HG03280 (cell line): ENCODE data around the gene TCHP.
A peak's percentile ranks its signal among the peaks of the same experiment; 100 is the strongest.
"Not testable (repeated sequence)": the region's sequence is repeated elsewhere in the genome, so short reads cannot be mapped to it uniquely, and the experiment has no call there.

Experiments
- ATAC-seq: cut with Tn5 transposase; IDR thresholded peaks from one replicate; pipeline ENCODE4 v1.9.1; 2021; ENCODE audit warnings: mild to moderate bottlenecking, moderate library complexity; ENCODE audit not compliant: unreplicated experiment

TCHP gene, protein sequence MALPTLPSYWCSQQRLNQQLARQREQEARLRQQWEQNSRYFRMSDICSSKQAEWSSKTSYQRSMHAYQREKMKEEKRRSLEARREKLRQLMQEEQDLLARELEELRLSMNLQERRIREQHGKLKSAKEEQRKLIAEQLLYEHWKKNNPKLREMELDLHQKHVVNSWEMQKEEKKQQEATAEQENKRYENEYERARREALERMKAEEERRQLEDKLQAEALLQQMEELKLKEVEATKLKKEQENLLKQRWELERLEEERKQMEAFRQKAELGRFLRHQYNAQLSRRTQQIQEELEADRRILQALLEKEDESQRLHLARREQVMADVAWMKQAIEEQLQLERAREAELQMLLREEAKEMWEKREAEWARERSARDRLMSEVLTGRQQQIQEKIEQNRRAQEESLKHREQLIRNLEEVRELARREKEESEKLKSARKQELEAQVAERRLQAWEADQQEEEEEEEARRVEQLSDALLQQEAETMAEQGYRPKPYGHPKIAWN

DNA sequence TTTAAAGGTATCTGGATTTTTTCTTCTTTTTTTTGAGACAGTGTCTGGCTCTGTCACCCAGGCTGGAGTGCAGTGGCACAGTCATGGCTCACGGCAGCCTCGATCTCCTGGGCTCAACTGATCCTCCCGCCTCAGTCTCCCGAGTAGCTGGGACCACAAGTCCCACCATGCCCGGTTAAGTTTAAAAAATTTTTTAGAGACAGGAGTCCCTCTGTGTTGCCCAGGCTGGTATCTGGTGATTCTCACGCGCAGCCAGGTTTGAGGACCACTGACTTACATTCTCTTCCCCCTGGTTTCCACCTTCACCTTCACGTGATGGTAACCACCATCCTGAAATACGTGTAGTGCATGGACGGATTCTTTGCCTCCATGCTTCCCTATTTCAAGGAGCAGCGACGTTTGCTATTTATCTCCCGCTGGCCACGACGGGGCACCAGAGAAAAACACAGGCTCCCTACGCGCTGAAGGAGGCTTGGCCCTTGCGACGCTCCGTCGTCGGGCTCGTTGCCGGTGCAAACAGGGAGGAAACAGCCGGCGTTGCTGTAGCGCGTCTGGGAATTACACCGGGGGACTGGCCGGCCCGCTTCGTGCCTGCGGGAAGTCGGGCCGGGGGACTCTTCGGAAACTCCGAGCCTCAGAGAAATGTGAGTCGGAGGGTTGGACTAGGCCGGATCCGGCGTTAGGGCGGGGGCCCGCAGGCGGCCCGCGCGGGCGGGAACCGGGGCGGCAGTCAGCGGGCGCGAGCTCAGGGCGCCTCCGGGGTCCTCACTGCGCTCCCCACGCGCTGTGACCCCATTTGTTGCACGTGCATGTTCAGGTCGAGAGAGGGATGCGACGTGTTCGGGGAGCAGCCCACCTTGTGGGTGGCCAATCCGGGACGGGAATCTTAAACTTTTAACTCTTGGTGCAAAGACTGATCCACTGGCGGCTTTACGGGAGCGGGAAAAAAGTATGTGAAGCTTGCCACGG lies at the start of gene TCHP:
TCHP (plus strand) TSS at position 492 of the 969 bp plus-strand sequence. CDS start 2,753 bp downstream, outside the sequence.
- peak; percentile 70 for ATAC-seq

GRCh38 chr12:109850518-109850917 lies 49.6 kb upstream of the TCHP start:
- ATAC-seq, result not testable (repeated sequence)

- ATAC-seq, result no peak
Measured at GRCh38 chr12:109855377-109855776, 44.7 kb upstream of the TCHP start.

GRCh38 chr12:109857715-109858114 lies 42.4 kb upstream of the TCHP start:
- ATAC-seq, result no peak

GRCh38 chr12:109858764-109859163 lies 41.3 kb upstream of the TCHP start:
- no peak for ATAC-seq

GRCh38 chr12:109860977-109861376 lies 39.1 kb upstream of the TCHP start:
- no peak for ATAC-seq

DNA sequence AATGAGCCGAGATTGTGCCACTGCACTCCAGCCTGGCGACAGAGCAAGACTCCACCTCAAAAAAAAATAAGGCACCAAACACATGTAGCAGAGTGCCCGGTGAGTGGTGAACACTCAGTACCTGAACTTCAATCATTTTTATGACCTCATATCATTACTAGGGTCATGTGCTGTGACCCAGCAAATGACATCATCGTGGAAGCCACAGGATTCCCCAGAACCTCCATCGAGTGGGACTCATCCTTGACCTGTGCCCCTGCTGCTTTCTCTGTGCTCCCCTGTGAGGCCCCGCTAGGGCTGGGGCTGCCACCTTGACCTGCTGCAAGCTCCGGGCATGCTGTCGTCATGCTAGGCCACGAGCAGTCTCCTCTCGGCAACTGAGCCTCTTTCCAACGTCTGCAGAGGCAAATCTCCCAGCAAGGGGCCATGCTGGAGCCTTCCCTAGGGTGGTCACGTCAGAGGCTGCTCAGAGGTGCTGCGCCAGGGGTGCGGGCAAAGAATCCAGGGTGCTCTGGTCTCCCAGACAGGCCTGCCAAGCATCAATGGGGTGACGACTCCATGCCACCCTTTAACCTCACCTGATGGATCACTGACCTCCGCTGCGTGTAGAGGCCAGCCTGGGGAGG lies 38.3 kb upstream of the TCHP start:
- no peak for ATAC-seq

DNA sequence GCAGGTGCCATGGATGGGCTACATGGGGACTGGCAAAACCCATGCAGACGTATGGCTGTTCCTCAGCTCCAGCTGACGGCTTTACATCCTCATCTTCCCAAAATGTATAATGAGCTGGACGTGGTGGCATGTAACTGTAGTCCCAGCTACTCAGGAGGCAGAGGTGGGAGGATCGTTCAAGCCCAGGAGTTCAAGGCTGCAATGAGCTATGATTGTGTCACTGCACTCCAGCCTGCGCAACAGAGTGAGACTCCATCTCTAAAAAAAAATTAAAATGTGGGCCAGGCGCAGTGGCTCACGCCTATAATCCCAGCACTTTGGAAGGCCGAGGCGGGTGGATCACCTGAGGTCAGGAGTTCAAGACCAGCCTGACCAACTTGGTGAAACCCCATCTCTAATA lies 37.6 kb upstream of the TCHP start:
- not testable (repeated sequence) for ATAC-seq

DNA sequence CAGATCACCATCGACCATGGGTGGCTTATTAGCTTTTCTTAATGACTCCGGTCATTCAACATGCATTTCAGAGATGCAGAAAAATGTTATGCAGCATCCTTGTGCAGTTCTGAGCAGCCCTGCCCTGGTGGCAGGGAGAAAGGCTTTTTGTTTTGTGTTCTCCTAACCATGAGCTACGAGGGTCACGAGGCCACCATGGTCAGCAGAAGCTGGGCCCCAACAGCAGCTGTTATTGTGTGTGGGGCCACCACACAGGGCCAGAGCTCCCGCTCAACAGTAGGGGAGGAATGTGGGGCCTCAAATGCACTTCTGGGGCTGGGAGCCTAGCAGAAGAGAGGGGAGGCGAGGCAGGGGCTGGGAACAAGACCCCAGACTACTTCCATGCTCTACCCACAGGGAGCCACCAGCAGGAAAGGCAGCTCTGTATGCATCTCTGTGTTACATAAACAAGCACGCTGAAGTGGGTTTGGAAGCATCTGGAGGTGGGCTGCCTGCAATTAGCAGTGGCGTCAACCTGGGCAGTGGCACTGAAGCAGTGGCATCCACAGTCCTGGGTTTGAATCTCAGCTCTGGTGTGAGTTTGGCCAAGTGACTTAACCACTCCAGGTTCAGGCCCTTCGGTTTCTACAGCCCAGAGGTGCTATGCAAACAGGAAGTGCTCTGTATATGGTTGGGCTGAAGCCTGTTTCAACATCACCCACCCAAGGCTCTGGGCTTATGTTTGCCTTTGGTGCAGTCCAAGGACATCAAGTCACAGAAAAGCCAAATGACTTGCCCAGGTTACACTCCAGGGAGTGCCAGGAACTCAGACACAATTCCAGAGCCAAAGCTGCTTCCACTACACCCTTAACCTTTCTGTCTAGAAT lies 36.0 kb upstream of the TCHP start:
- no peak for ATAC-seq

DNA sequence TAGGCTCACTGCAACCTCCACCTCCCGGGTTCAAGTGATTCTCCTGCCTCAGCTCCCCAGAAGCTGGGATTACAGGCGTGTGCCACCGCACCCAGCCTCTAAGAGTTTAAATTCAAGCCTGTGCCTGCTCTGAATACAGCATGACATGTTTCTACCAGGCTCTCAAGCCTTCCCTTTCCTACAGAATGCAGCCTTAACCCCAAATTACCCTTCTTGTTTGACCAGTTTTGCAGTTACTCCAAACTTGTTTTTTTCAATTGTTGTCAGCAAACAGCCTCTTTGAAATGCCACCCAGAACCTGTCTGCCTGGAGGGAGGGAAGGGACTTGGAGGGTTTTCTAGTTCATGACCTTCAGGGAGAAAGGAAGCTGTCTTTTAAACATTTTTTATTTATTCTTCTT lies 35.2 kb upstream of the TCHP start:
- ATAC-seq, result no peak

- no peak for ATAC-seq
Measured at GRCh38 chr12:109868182-109869051, 31.7 kb upstream of the TCHP start.

DNA sequence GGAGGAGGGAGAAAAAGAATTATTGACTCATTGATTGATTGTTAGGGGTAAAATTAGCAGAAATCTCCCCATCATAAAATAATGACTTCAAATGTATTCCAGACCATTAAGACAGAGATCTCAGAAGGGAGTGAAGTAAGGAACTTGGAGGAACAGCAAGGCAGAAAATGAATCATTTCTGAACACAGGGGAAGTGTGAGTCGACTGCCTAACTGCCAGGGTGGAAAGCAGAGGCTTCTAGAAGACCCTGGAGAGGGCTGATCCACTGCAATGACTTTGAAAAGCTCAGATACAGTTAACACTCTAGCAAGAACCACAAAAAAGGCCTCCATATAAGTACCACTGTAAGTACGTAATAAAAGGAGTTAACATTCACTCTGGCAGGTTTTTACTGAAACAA lies 29.4 kb upstream of the TCHP start:
- no peak for ATAC-seq

- no peak for ATAC-seq
Measured at GRCh38 chr12:109871668-109872314, 28.3 kb upstream of the TCHP start.

DNA sequence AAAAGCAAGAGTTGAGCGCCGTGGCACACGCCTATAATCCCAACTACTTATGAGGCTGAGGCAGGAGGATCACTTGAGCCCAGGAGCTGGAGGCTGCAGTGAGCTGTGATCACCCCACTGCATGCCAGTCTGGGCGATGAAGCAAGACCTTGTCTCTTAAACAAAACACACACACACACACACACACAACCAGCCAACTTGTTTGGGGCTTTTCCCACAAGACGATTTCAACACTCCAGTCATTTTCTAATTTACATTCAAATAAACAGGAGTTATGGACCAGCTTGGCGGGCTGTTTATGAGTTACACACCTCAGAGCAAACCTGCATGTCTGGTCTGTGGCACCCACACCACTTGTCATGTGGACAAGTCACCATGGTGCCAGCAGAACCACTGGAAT lies 26.4 kb upstream of the TCHP start:
- no peak for ATAC-seq

- ATAC-seq, result no peak
Measured at GRCh38 chr12:109875572-109876131, 24.4 kb upstream of the TCHP start.

DNA sequence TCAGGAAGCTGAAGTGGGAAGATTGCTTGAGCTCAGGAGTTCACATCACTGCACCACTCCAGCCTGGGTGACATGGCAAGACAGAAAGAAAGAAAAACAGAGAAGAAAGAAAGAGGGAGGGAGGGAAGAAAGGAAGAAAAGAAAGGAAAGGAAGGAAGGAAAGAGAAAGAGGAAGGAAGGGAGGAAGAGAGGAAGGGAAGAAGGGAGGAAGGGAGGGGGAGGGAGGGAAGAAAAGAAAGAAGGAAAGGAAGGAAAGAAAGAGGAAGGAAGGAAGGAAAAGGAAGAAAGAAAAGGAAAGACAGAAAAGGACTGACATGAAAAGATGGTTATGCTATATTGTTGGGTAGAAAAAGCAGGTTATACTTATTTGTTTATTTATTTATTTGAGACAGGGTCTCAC lies 23.7 kb upstream of the TCHP start:
- no peak for ATAC-seq

- ATAC-seq, result no peak
Measured at GRCh38 chr12:109877504-109878246, 22.4 kb upstream of the TCHP start.

GRCh38 chr12:109878247-109878625 lies 21.8 kb upstream of the TCHP start:
- no peak for ATAC-seq
